ENCODE results near the gene SUMF1. TPM values are rescaled to one million over a fixed set of nuclear protein-coding genes. Genes with fewer than 3 reads are reported as not detected.

SUMF1 gene
- total RNA-seq, 1 donor from 2014 or later, result 28.2 TPM

DNA sequence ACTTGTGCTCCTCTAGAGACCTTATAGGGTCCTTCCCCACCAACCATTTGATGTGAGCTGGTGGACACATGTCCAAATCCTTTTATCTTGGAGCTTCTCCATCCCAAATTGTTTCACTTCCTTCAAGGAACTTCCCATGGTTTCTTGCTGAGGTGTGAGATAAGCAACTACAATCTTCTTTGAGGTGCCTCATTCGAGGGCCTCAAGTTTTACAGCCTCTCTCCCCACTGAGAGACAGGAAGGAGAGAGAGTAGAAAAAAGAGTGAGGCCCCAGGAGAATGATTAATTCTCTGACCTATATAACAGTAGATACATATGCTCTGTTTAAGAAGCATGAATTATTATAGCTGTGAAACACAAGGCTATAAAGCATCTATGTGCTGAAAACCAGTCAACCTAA lies 70.5 kb downstream of the SUMF1 start:
- Histone ChIP-seq H3K9me3 (ENCODE audit: control insufficient read depth in 3 of 3, low read length in 3 of 3) (no peaks in the 10 kb centered on the region), H3K36me3 (ENCODE audit: control insufficient read depth in 3 of 3, insufficient read depth in 3 of 3, low read length in 3 of 3) (peaks cover 0 to 2% (median 0%) of the 10 kb centered on the region in 3 donors), H3K27ac (ENCODE audit: low read depth, low read length) (no peak overlapping the region), H3K4me3 (ENCODE audit: low read length in 3 of 3) (no peak overlapping the region), H3K9ac (ENCODE audit: low read depth in 1 of 3, low read length in 3 of 3) (no peak overlapping the region), H3K27me3 (ENCODE audit: control insufficient read depth in 3 of 3, insufficient read depth in 3 of 3, low read length in 3 of 3) (no peaks in the 10 kb centered on the region), H3K4me1 (ENCODE audit: control insufficient read depth in 3 of 3, insufficient read depth in 3 of 3, low read length in 3 of 3) (no peaks in the 10 kb centered on the region)

- H3K9ac ChIP-seq (ENCODE audit: low read depth in 1 of 3, low read length in 3 of 3), result no peak overlapping the region
- H3K27me3 ChIP-seq (ENCODE audit: control insufficient read depth in 3 of 3, insufficient read depth in 3 of 3, low read length in 3 of 3), result no peaks in the 10 kb centered on the region
- H3K27ac ChIP-seq (ENCODE audit: low read depth, low read length), result no peak overlapping the region
- H3K9me3 ChIP-seq (ENCODE audit: control insufficient read depth in 3 of 3, low read length in 3 of 3), result no peaks in the 10 kb centered on the region
- H3K36me3 ChIP-seq (ENCODE audit: control insufficient read depth in 3 of 3, insufficient read depth in 3 of 3, low read length in 3 of 3), result peaks cover 0 to 2% (median 0%) of the 10 kb centered on the region in 3 donors
- H3K4me1 ChIP-seq (ENCODE audit: control insufficient read depth in 3 of 3, insufficient read depth in 3 of 3, low read length in 3 of 3), result no peaks in the 10 kb centered on the region
- no peak overlapping the region for H3K4me3 ChIP-seq (ENCODE audit: low read length in 3 of 3)
These were observed 71.1 kb downstream of the SUMF1 start for GRCh38 chr3:4396006-4396405.

GRCh38 chr3:4395448-4395847 lies 71.6 kb downstream of the SUMF1 start:
- no peak overlapping the region for H3K9ac ChIP-seq (ENCODE audit: low read depth in 1 of 3, low read length in 3 of 3)

GRCh38 chr3:4394567-4394966 lies 72.5 kb downstream of the SUMF1 start:
- no peaks in the 10 kb centered on the region for H3K9me3 ChIP-seq (ENCODE audit: control insufficient read depth in 3 of 3, low read length in 3 of 3)
- H3K27me3 ChIP-seq (ENCODE audit: control insufficient read depth in 3 of 3, insufficient read depth in 3 of 3, low read length in 3 of 3), result no peaks in the 10 kb centered on the region
- H3K27ac ChIP-seq (ENCODE audit: low read depth, low read length), result no peak overlapping the region
- H3K9ac ChIP-seq (ENCODE audit: low read depth in 1 of 3, low read length in 3 of 3), result no peak overlapping the region
- no peaks in the 10 kb centered on the region for H3K4me1 ChIP-seq (ENCODE audit: control insufficient read depth in 3 of 3, insufficient read depth in 3 of 3, low read length in 3 of 3)
- peaks cover 0 to 2% (median 0%) of the 10 kb centered on the region in 3 donors for H3K36me3 ChIP-seq (ENCODE audit: control insufficient read depth in 3 of 3, insufficient read depth in 3 of 3, low read length in 3 of 3)
- H3K4me3 ChIP-seq (ENCODE audit: low read length in 3 of 3), result no peak overlapping the region

More at GRCh38 chr3:4395448-4395847, 71.6 kb downstream of the SUMF1 start:
- peaks cover 0 to 2% (median 0%) of the 10 kb centered on the region in 3 donors for H3K36me3 ChIP-seq (ENCODE audit: control insufficient read depth in 3 of 3, insufficient read depth in 3 of 3, low read length in 3 of 3)
- H3K27me3 ChIP-seq (ENCODE audit: control insufficient read depth in 3 of 3, insufficient read depth in 3 of 3, low read length in 3 of 3), result no peaks in the 10 kb centered on the region
- H3K9me3 ChIP-seq (ENCODE audit: control insufficient read depth in 3 of 3, low read length in 3 of 3), result no peaks in the 10 kb centered on the region
- H3K4me1 ChIP-seq (ENCODE audit: control insufficient read depth in 3 of 3, insufficient read depth in 3 of 3, low read length in 3 of 3), result no peaks in the 10 kb centered on the region
- no peak overlapping the region for H3K4me3 ChIP-seq (ENCODE audit: low read length in 3 of 3)
- no peak overlapping the region for H3K27ac ChIP-seq (ENCODE audit: low read depth, low read length)

DNA sequence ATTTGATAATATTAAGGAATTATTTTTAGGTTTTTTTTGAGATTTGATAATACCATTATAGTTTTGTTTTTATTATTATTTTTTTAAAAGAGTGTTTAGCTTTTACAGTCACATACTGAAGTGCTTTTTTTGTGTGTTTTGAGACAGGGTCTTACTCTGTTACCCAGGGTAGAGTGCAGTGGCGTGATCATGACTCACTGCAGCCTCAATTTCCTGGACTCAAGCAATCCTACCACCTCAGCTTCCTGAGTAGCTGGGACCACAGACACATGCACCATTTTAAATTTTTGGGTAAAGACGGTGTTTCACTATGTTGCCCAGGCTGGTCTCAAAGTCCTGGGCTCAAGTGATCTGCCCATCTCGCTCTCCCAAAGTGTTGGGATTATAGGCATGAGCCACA lies 73.0 kb downstream of the SUMF1 start:
- Histone ChIP-seq H3K4me1 (ENCODE audit: control insufficient read depth in 3 of 3, insufficient read depth in 3 of 3, low read length in 3 of 3) (no peaks in the 10 kb centered on the region), H3K27me3 (ENCODE audit: control insufficient read depth in 3 of 3, insufficient read depth in 3 of 3, low read length in 3 of 3) (no peaks in the 10 kb centered on the region), H3K9ac (ENCODE audit: low read depth in 1 of 3, low read length in 3 of 3) (no peak overlapping the region), H3K4me3 (ENCODE audit: low read length in 3 of 3) (no peak overlapping the region), H3K36me3 (ENCODE audit: control insufficient read depth in 3 of 3, insufficient read depth in 3 of 3, low read length in 3 of 3) (peaks cover 0 to 2% (median 0%) of the 10 kb centered on the region in 3 donors), H3K27ac (ENCODE audit: low read depth, low read length) (no peak overlapping the region), H3K9me3 (ENCODE audit: control insufficient read depth in 3 of 3, low read length in 3 of 3) (no peaks in the 10 kb centered on the region)

GRCh38 chr3:4392992-4393391 lies 74.1 kb downstream of the SUMF1 start:
- no peak overlapping the region for H3K9ac ChIP-seq (ENCODE audit: low read depth in 1 of 3, low read length in 3 of 3)
- H3K27ac ChIP-seq (ENCODE audit: low read depth, low read length), result no peak overlapping the region
- no peaks in the 10 kb centered on the region for H3K9me3 ChIP-seq (ENCODE audit: control insufficient read depth in 3 of 3, low read length in 3 of 3)
- no peak overlapping the region for H3K4me3 ChIP-seq (ENCODE audit: low read length in 3 of 3)
- peaks cover 0 to 2% (median 0%) of the 10 kb centered on the region in 3 donors for H3K36me3 ChIP-seq (ENCODE audit: control insufficient read depth in 3 of 3, insufficient read depth in 3 of 3, low read length in 3 of 3)
- no peaks in the 10 kb centered on the region for H3K4me1 ChIP-seq (ENCODE audit: control insufficient read depth in 3 of 3, insufficient read depth in 3 of 3, low read length in 3 of 3)
- no peaks in the 10 kb centered on the region for H3K27me3 ChIP-seq (ENCODE audit: control insufficient read depth in 3 of 3, insufficient read depth in 3 of 3, low read length in 3 of 3)

DNA sequence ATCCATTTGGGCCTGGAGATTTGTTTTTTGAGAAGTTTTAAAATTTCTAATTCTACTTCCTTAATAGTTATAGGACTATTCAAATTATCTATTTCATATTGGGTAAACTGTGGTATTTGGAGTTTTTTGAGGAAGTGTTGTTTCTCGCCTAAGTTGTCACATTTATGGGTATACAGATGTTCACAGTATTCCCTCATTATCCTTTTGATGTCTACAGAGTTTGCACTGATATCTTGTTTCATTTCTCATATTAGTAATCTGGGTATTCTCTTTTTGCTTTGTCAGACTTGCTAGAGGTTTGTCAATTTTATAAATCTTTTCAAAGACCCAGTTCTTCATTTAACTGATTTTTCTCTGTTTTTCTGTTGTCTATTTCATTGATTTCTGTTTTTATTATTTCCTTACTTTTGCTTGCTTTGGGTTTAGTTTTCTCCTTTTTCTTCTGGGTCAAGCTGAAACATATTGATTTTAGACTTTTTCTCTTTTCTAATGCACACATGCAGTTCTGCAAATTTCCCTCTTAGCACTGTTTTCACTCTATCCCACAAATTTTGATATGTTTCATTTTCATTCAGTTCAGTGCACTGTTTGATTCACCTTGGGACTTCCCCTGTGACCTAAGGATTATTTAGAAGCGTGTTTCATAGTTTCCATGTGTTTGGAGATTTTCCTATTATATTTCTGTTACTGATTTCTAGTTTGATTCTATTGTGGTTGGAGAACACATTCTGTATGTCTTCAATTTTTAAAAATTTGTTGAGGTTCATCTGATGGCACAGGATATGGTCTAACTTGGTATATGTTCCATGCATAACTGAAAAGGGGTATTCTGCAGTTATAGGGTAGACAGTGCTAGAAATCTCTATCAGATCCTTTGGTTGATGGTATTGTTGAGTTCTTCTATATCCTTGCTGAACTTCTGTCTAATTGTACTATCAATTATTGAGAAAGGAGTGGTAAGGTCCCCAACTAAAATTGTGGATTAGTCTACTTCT lies 79.6 kb downstream of the SUMF1 start:
- no peaks in the 10 kb centered on the region for H3K4me1 ChIP-seq (ENCODE audit: control insufficient read depth in 3 of 3, insufficient read depth in 3 of 3, low read length in 3 of 3)
- H3K9me3 ChIP-seq (ENCODE audit: control insufficient read depth in 3 of 3, low read length in 3 of 3), result no peaks in the 10 kb centered on the region
- no peaks in the 10 kb centered on the region for H3K36me3 ChIP-seq (ENCODE audit: control insufficient read depth in 3 of 3, insufficient read depth in 3 of 3, low read length in 3 of 3)
- no peaks in the 10 kb centered on the region for H3K27me3 ChIP-seq (ENCODE audit: control insufficient read depth in 3 of 3, insufficient read depth in 3 of 3, low read length in 3 of 3)
- H3K27ac ChIP-seq (ENCODE audit: low read depth, low read length), result no peak overlapping the region
- no peak overlapping the region for H3K4me3 ChIP-seq (ENCODE audit: low read length in 3 of 3)
- no peak overlapping the region for H3K9ac ChIP-seq (ENCODE audit: low read depth in 1 of 3, low read length in 3 of 3)

- Histone ChIP-seq H3K27ac (ENCODE audit: low read depth, low read length) (no peak overlapping the region), H3K9ac (ENCODE audit: low read depth in 1 of 3, low read length in 3 of 3) (no peak overlapping the region), H3K4me3 (ENCODE audit: low read length in 3 of 3) (no peak overlapping the region), H3K27me3 (ENCODE audit: control insufficient read depth in 3 of 3, insufficient read depth in 3 of 3, low read length in 3 of 3) (no peaks in the 10 kb centered on the region), H3K9me3 (ENCODE audit: control insufficient read depth in 3 of 3, low read length in 3 of 3) (no peaks in the 10 kb centered on the region), H3K36me3 (ENCODE audit: control insufficient read depth in 3 of 3, insufficient read depth in 3 of 3, low read length in 3 of 3) (no peaks in the 10 kb centered on the region), H3K4me1 (ENCODE audit: control insufficient read depth in 3 of 3, insufficient read depth in 3 of 3, low read length in 3 of 3) (no peaks in the 10 kb centered on the region)
These were observed 81.9 kb downstream of the SUMF1 start for GRCh38 chr3:4385201-4385600.

DNA sequence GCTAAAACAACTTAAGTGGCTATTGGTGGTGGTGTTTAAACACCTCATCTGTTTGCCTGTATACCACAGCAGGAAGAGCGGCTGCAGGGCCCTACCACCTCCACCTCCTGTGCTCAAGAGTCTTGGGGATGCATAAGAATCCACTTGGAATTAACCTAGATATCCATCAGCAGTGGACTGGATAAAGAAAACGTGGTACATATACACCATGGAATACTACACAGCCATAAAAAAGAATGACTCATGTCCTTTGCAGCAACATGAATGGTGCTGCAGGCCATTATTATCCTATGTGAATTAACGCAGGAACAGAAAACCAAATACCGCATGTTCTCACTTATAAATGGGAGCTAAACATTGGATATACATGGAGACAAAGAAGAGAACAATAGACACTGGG lies 87.1 kb downstream of the SUMF1 start:
- Histone ChIP-seq H3K27ac (ENCODE audit: low read depth, low read length) (no peak overlapping the region), H3K36me3 (ENCODE audit: control insufficient read depth in 3 of 3, insufficient read depth in 3 of 3, low read length in 3 of 3) (peaks cover 0 to 4% (median 0%) of the 10 kb centered on the region in 3 donors), H3K27me3 (ENCODE audit: control insufficient read depth in 3 of 3, insufficient read depth in 3 of 3, low read length in 3 of 3) (no peaks in the 10 kb centered on the region), H3K9me3 (ENCODE audit: control insufficient read depth in 3 of 3, low read length in 3 of 3) (no peaks in the 10 kb centered on the region), H3K4me3 (ENCODE audit: low read length in 3 of 3) (no peak overlapping the region), H3K9ac (ENCODE audit: low read depth in 1 of 3, low read length in 3 of 3) (no peak overlapping the region), H3K4me1 (ENCODE audit: control insufficient read depth in 3 of 3, insufficient read depth in 3 of 3, low read length in 3 of 3) (no peaks in the 10 kb centered on the region)

- no peaks in the 10 kb centered on the region for H3K4me1 ChIP-seq (ENCODE audit: control insufficient read depth in 3 of 3, insufficient read depth in 3 of 3, low read length in 3 of 3)
- no peaks in the 10 kb centered on the region for H3K27me3 ChIP-seq (ENCODE audit: control insufficient read depth in 3 of 3, insufficient read depth in 3 of 3, low read length in 3 of 3)
- no peak overlapping the region for H3K9ac ChIP-seq (ENCODE audit: low read depth in 1 of 3, low read length in 3 of 3)
- H3K27ac ChIP-seq (ENCODE audit: low read depth, low read length), result no peak overlapping the region
- H3K9me3 ChIP-seq (ENCODE audit: control insufficient read depth in 3 of 3, low read length in 3 of 3), result peaks cover 0 to 2% (median 0%) of the 10 kb centered on the region in 3 donors
- H3K4me3 ChIP-seq (ENCODE audit: low read length in 3 of 3), result no peak overlapping the region
- peaks cover 0 to 4% (median 3%) of the 10 kb centered on the region in 3 donors for H3K36me3 ChIP-seq (ENCODE audit: control insufficient read depth in 3 of 3, insufficient read depth in 3 of 3, low read length in 3 of 3)
These were observed 90.6 kb downstream of the SUMF1 start for GRCh38 chr3:4376499-4376898.
